A549 (cell line): Measurements from ENCODE around the gene RAB11FIP4. TPM values are rescaled to one million over a fixed set of nuclear protein-coding genes. Genes with fewer than 3 reads are reported as not detected.

Source experiments
- ATAC-seq, 2 experiments: fragments of 200-7000 bp in 1 of 2; fragments of >200 bp in 1 of 2; cut with Nextera tagmentation in 1 of 2; cut with Tn5 transposase in 1 of 2; 3 replicates each; pipeline versions ENCODE4 v1.8.0 to v1.9.1; 2018 to 2020; ENCODE audit warnings: mild to moderate bottlenecking in 1 of 2, moderate library complexity in 1 of 2
- CTCF ChIA-PET: fragments of 300-600 bp; sonication (Branson Sonifier 250); formaldehyde crosslinking; extraction: SDS; loops from one replicate; lab custom pipeline; 2021; ENCODE audit warnings: antibody characterized with exemption, inconsistent platforms; lab: Yijun Ruan, JAX
- POLR2A ChIA-PET: fragments of 350-600 bp; formaldehyde crosslinking; extraction: SDS; loops from one replicate; lab custom pipeline; 2021; ENCODE audit warnings: antibody characterized with exemption, inconsistent platforms; lab: Yijun Ruan, JAX
- DNase-seq, 2 experiments: peaks; one replicate each; pipeline versions ENCODE4 v3.0.0 to v3.0.0-alpha.2; 2011 to 2016; ENCODE audit warnings: low read depth in 1 of 2, low spot score in 1 of 2
- FAIRE-seq: peaks from 2 replicates; lab custom pipeline; 2011; peaks lifted over from hg19 to GRCh38; lab: Jason Lieb, UNC
- H3K27ac ChIP-seq, 2 experiments: fragments of >200 bp; sonication (Bioruptor Twin); formaldehyde crosslinking; 3 replicates each; pipeline ENCODE4 v1.5.1; 2016 to 2017
- H3K4me1 ChIP-seq: fragments of >200 bp; sonication (Bioruptor Twin); formaldehyde crosslinking; 3 replicates; pipeline ENCODE4 v1.6.1; 2016
- H3K4me2 ChIP-seq: fragments of >200 bp; sonication (Bioruptor Twin); formaldehyde crosslinking; 3 replicates; pipeline ENCODE4 v1.6.1; 2016
- H3K4me3 ChIP-seq: fragments of >200 bp; sonication (Bioruptor Twin); formaldehyde crosslinking; 3 replicates; pipeline ENCODE4 v1.5.1; 2016
- H3K9me3 ChIP-seq: fragments of >200 bp; sonication (Bioruptor Twin); formaldehyde crosslinking; 3 replicates; pipeline ENCODE4 v1.6.1; 2016
- BCL3 ChIP-seq: fragments of >200 bp; sonication (Bioruptor Twin); formaldehyde crosslinking; IDR thresholded peaks from 3 replicates; pipeline ENCODE4 v1.6.1; 2016
- CBX2 ChIP-seq: fragments of 200-600 bp; sonication (generic); IDR thresholded peaks from 2 replicates; pipeline ENCODE4 v1.6.1; 2016; ENCODE audit warnings: low read depth, mild to moderate bottlenecking, borderline replicate concordance
- CEBPB ChIP-seq, 2 experiments: fragments of >200 bp in 1 of 2; sonication (Bioruptor Twin) in 1 of 2; formaldehyde crosslinking in 1 of 2; IDR thresholded peaks; 2 replicates each; pipeline ENCODE4 v1.6.1; 2012 to 2016
- CHD2 ChIP-seq: fragments of 150-350 bp; IDR thresholded peaks from 2 replicates; pipeline ENCODE4 v1.6.1; 2014; ENCODE audit warnings: low read length; ENCODE audit not compliant: partially characterized antibody
- E2F6 ChIP-seq: IDR thresholded peaks from 2 replicates; pipeline ENCODE4 v1.6.1; 2012; ENCODE audit warnings: low read depth, borderline replicate concordance
- EHF ChIP-seq: fragments of 250-450 bp; sonication (Bioruptor Pico); IDR thresholded peaks from 2 replicates; pipeline ENCODE4 v1.5.0; 2020; ENCODE audit warnings: mild to moderate bottlenecking
- ELK1 ChIP-seq: fragments of 150-350 bp; IDR thresholded peaks from 2 replicates; pipeline ENCODE4 v1.6.1; 2014; ENCODE audit warnings: low read depth, mild to moderate bottlenecking, low read length
- EP300 ChIP-seq, 2 experiments: fragments of >200 bp; sonication (Bioruptor Twin); formaldehyde crosslinking; IDR thresholded peaks; 2 replicates in 1 of 2; 3 replicates in 1 of 2; pipeline ENCODE4 v1.6.1; 2016 to 2017
- ESRRA ChIP-seq: fragments of 150-350 bp; IDR thresholded peaks from 2 replicates; pipeline ENCODE4 v1.6.1; 2014; ENCODE audit warnings: mild to moderate bottlenecking, low read length, borderline replicate concordance
- FOSB ChIP-seq: fragments of 250-450 bp; sonication (Bioruptor Pico); IDR thresholded peaks from 2 replicates; pipeline ENCODE4 v1.5.0; 2020; ENCODE audit warnings: mild to moderate bottlenecking, moderate library complexity
- GATA3 ChIP-seq: IDR thresholded peaks from 2 replicates; pipeline ENCODE4 v1.6.1; 2012; ENCODE audit warnings: borderline replicate concordance
- HDAC2 ChIP-seq: fragments of 200-600 bp; sonication (generic); IDR thresholded peaks from 2 replicates; pipeline ENCODE4 v1.6.1; 2016
- HEYL ChIP-seq: fragments of 250-450 bp; sonication (Bioruptor Pico); IDR thresholded peaks from 2 replicates; pipeline ENCODE4 v1.8.0; 2021; ENCODE audit warnings: mild to moderate bottlenecking, moderate library complexity
- HMGXB4 ChIP-seq: fragments of 250-450 bp; sonication (Bioruptor Pico); IDR thresholded peaks from 2 replicates; pipeline ENCODE4 v1.5.0; 2021; ENCODE audit warnings: mild to moderate bottlenecking, moderate library complexity, borderline replicate concordance
- HOXA7 ChIP-seq: fragments of 250-450 bp; sonication (Bioruptor Pico); IDR thresholded peaks from 2 replicates; pipeline ENCODE4 v1.5.0; 2020; ENCODE audit warnings: mild to moderate bottlenecking, moderate library complexity
- HOXB5 ChIP-seq: fragments of 250-450 bp; sonication (Bioruptor Pico); IDR thresholded peaks from 2 replicates; pipeline ENCODE4 v1.5.0; 2020; ENCODE audit warnings: mild to moderate bottlenecking, moderate library complexity
- MAFK ChIP-seq: fragments of 450-650 bp; IDR thresholded peaks from 2 replicates; pipeline ENCODE4 v1.6.1; 2014; ENCODE audit not compliant: partially characterized antibody
- MAZ ChIP-seq: fragments of 150-350 bp; IDR thresholded peaks from 2 replicates; pipeline ENCODE4 v1.6.1; 2014; ENCODE audit warnings: antibody characterized with exemption, low read depth, low read length, borderline replicate concordance
- NFE2L2 ChIP-seq: fragments of 150-350 bp; conservative IDR thresholded peaks from 2 replicates; pipeline ENCODE4 v1.6.1; 2014; ENCODE audit warnings: low read length
- NR3C1 ChIP-seq: fragments of >200 bp; sonication (Bioruptor Twin); formaldehyde crosslinking; IDR thresholded peaks from 3 replicates; pipeline ENCODE4 v1.6.1; 2017
- PBX3 ChIP-seq: IDR thresholded peaks from 2 replicates; pipeline ENCODE4 v1.6.1; 2012
- POLR2A ChIP-seq: IDR thresholded peaks from 2 replicates; pipeline ENCODE4 v1.6.1; 2012; ENCODE audit warnings: mild to moderate bottlenecking, low read length
- RAD21 ChIP-seq, 2 experiments: fragments of >200 bp in 1 of 2; sonication (Bioruptor Twin) in 1 of 2; formaldehyde crosslinking in 1 of 2; IDR thresholded peaks in 1 of 2; conservative IDR thresholded peaks in 1 of 2; 2 replicates in 1 of 2; 3 replicates in 1 of 2; pipeline ENCODE4 v1.6.1; 2012 to 2018; ENCODE audit warnings: inconsistent platforms in 1 of 2
- RCOR1 ChIP-seq: fragments of 150-350 bp; IDR thresholded peaks from 2 replicates; pipeline ENCODE4 v1.6.1; 2014; ENCODE audit warnings: antibody characterized with exemption, low read length, low read depth
- RFX5 ChIP-seq: fragments of 450-650 bp; IDR thresholded peaks from 2 replicates; pipeline ENCODE4 v1.7.1; 2014; ENCODE audit warnings: antibody characterized with exemption, mild to moderate bottlenecking, moderate library complexity
- SMC3 ChIP-seq: fragments of >200 bp; sonication (Bioruptor Twin); formaldehyde crosslinking; IDR thresholded peaks from 3 replicates; pipeline ENCODE4 v1.6.1; 2018; ENCODE audit warnings: inconsistent platforms
- TFCP2L1 ChIP-seq: fragments of 250-450 bp; sonication (Bioruptor Pico); IDR thresholded peaks from 2 replicates; pipeline ENCODE4 v1.5.0; 2021; ENCODE audit warnings: mild to moderate bottlenecking
- ZNF302 ChIP-seq: fragments of 250-450 bp; sonication (Bioruptor Pico); IDR thresholded peaks from 2 replicates; pipeline ENCODE4 v1.9.0; 2021; ENCODE audit warnings: inconsistent platforms, mild to moderate bottlenecking, moderate library complexity
- ZSCAN20 ChIP-seq: fragments of 250-450 bp; sonication (Bioruptor Pico); IDR thresholded peaks from 2 replicates; pipeline ENCODE4 v1.8.0; 2022; ENCODE audit warnings: mild to moderate bottlenecking, moderate library complexity
- WGBS: methylation state at CpG from one replicate; pipeline ENCODE4 v1.1.6; 2017; ENCODE audit errors: missing lambda C conversion rate; 5-methylcytosine and 5-hydroxymethylcytosine counted together
- polyA plus RNA-seq, 4 experiments: library from polyadenylated mRNA; depleted of rRNA in 3 of 4; stranded (reverse); fragments of >200 nt; fragmentation: RNase III in 1 of 4; extraction: RNeasy Plus Mini Kit Qiagen cat#74134 plus additional on column Dnase treatment in 1 of 4; gene quantifications; 2 replicates in 3 of 4; 3 replicates in 1 of 4; pipeline ENCODE4 v1.2.3, GENCODE V29; 2011 to 2017

The RAB11FIP4 gene
- polyA plus RNA-seq, 2 of the 4 experiments (the other 2 are of a cell fraction), result 1.9 to 3.5 TPM

GRCh38 chr17:31385428-31386285 is 5.8 kb upstream of the RAB11FIP4 start:
- ATAC-seq, result no peak
- Histone ChIP-seq H3K9me3 (no peaks in the 10 kb centered on the region), H3K4me2 (no peak overlapping the region), H3K4me3 (no peak overlapping the region), H3K27ac (no peak overlapping the region), H3K4me1 (no peaks in the 10 kb centered on the region)
- 84% methylated on average over 7 of the region's 7 CpGs for WGBS
- no peak for DNase-seq
- FAIRE-seq, result no peak
- CTCF ChIA-PET, result interaction anchor here (1.1 to 13.2 kb wide), 3 partner anchors 13 to 140 kb away, joined by 3 to 197 read pairs (median 22); no protein-coding TSS in a partner anchor
- TF ChIP-seq EHF (CRISPR knock-in tag) (no peak), RCOR1 (no peak), RFX5 (no peak), TFCP2L1 (no peak), ELK1 (no peak), NR3C1 (no peak), ZSCAN20 (CRISPR knock-in tag) (no peak), PBX3 (no peak), CHD2 (no peak), GATA3 (no peak), SMC3 (no peak), EP300 (IDR thresholded peaks at IDR 0.05) (no peak), FOSB (CRISPR knock-in tag) (no peak), CBX2 (no peak), ZNF302 (CRISPR knock-in tag) (no peak)
- POLR2A ChIA-PET, result no interaction called here

GRCh38 chr17:31386542-31387075 is 4.9 kb upstream of the RAB11FIP4 start:
- H3K27ac ChIP-seq, result no peak overlapping the region
- H3K9me3 ChIP-seq, result no peaks in the 10 kb centered on the region
- ChIA-PET CTCF (interaction anchor here (0.6 to 13.2 kb wide), 4 partner anchors 14 to 139 kb away, joined by 3 to 197 read pairs (median 4); no protein-coding TSS in a partner anchor), POLR2A (no interaction called here)
- no peaks in the 10 kb centered on the region for H3K4me1 ChIP-seq
- 79% methylated on average over 3 of the region's 3 CpGs for WGBS
- no peak overlapping the region for H3K4me2 ChIP-seq
- no peak for DNase-seq
- FAIRE-seq, result no peak
- TF ChIP-seq CEBPB (IDR thresholded peaks at IDR 0.05) (peak in 1 of 2 experiments; percentile 18; a peak in 1 of 4 replicates), POLR2A (no peak)
- ATAC-seq, result no peak
- no peak overlapping the region for H3K4me3 ChIP-seq

- no peaks in the 10 kb centered on the region for H3K9me3 ChIP-seq
- H3K27ac ChIP-seq, result no peak overlapping the region
- ChIA-PET CTCF (interaction anchor here (0.6 to 13.2 kb wide), 5 partner anchors 11 to 587 kb away, joined by 3 to 197 read pairs (median 3); no protein-coding TSS in a partner anchor), POLR2A (no interaction called here)
- WGBS, result 73% methylated on average over 12 of the region's 12 CpGs
- H3K4me2 ChIP-seq, result no peak overlapping the region
- no peak overlapping the region for H3K4me3 ChIP-seq
- ATAC-seq (no peak), DNase-seq (no peak), FAIRE-seq (no peak)
- TF ChIP-seq HEYL (CRISPR knock-in tag) (no peak), E2F6 (no peak), EHF (CRISPR knock-in tag) (no peak), SMC3 (no peak), NFE2L2 (no peak), MAFK (no peak), HDAC2 (no peak), MAZ (no peak), NR3C1 (no peak), BCL3 (no peak), HOXA7 (no peak), HMGXB4 (CRISPR knock-in tag) (no peak), FOSB (CRISPR knock-in tag) (no peak), ESRRA (no peak), GATA3 (no peak), HOXB5 (no peak), RAD21 (conservative IDR thresholded peaks at IDR 0.05 in 1 of 2, IDR thresholded peaks at IDR 0.05 in 1 of 2) (no peak)
- H3K4me1 ChIP-seq, result no peaks in the 10 kb centered on the region
Measured at GRCh38 chr17:31387438-31387837, 4.0 kb upstream of the RAB11FIP4 start.
